Caco-2 (cell line): ENCODE results near the gene BCAS3. TPM values are rescaled to one million over a fixed set of nuclear protein-coding genes. Genes with fewer than 3 reads are reported as not detected.

Experiments
- BruUV-seq: library from RNA; stranded (reverse); fragments of 400-500 nt; replicated peaks from 2 replicates; lab custom pipeline; 2021; lab: Mats Ljungman, UMichigan
- CTCF ChIA-PET: fragments of 300-600 bp; sonication (Branson Sonifier 250); formaldehyde crosslinking; loops from one replicate; lab custom pipeline; 2022; ENCODE audit warnings: antibody characterized with exemption; lab: Charles Lee
- POLR2A ChIA-PET: fragments of 300-600 bp; sonication (Branson Sonifier 250); formaldehyde crosslinking; loops from one replicate; lab custom pipeline; 2022; ENCODE audit warnings: antibody characterized with exemption; lab: Charles Lee
- DNase-seq, 2 experiments: peaks; one replicate each; pipeline versions ENCODE4 v3.0.0 to v3.0.0-alpha.2; 2020 to 2022
- H3K27me3 ChIP-seq: replicated peaks from 2 replicates; pipeline ENCODE4 v1.6.0; 2011; ENCODE audit warnings: low read length; ENCODE audit not compliant: control insufficient read depth, insufficient read depth
- H3K36me3 ChIP-seq: 2 replicates; pipeline ENCODE4 v1.5.1; 2011; ENCODE audit warnings: low read length; ENCODE audit not compliant: control insufficient read depth, insufficient read depth
- H3K4me1 ChIP-seq: fragments of 250-450 bp; sonication (Bioruptor Pico); 2 replicates; pipeline ENCODE4 v1.5.1; 2020; ENCODE audit warnings: mild to moderate bottlenecking
- H3K4me3 ChIP-seq: 2 replicates; pipeline ENCODE4 v1.5.1; 2011; ENCODE audit warnings: low read depth, mild to moderate bottlenecking, control low read depth, low read length
- H3K9me3 ChIP-seq: fragments of 250-450 bp; sonication (Bioruptor Pico); 2 replicates; pipeline ENCODE4 v1.5.1; 2020; ENCODE audit warnings: mild to moderate bottlenecking, moderate library complexity
- H3K27ac Mint-ChIP-seq: one replicate; pipeline ENCODE4 v1.8.0; 2022; ENCODE audit warnings: mixed read lengths; ENCODE audit not compliant: unreplicated experiment
- H3K27me3 Mint-ChIP-seq: one replicate; pipeline ENCODE4 v1.8.0; 2022; ENCODE audit warnings: mixed read lengths; ENCODE audit not compliant: insufficient read depth, unreplicated experiment
- H3K36me3 Mint-ChIP-seq: one replicate; pipeline ENCODE4 v1.8.0; 2022; ENCODE audit warnings: mild to moderate bottlenecking, mixed read lengths; ENCODE audit not compliant: insufficient read depth, unreplicated experiment
- H3K4me1 Mint-ChIP-seq: one replicate; pipeline ENCODE4 v1.8.0; 2022; ENCODE audit warnings: low read depth, mixed read lengths; ENCODE audit not compliant: unreplicated experiment
- H3K4me3 Mint-ChIP-seq: one replicate; pipeline ENCODE4 v1.8.0; 2022; ENCODE audit warnings: mild to moderate bottlenecking, moderate library complexity, mixed read lengths; ENCODE audit not compliant: unreplicated experiment
- H3K9me3 Mint-ChIP-seq: one replicate; pipeline ENCODE4 v1.8.0; 2022; ENCODE audit warnings: mixed read lengths; ENCODE audit not compliant: unreplicated experiment
- CTCF ChIP-seq, 2 experiments: fragments of 200-600 bp in 1 of 2; IDR thresholded peaks; 1 replicate in 1 of 2; 2 replicates in 1 of 2; pipeline versions ENCODE4 v1.5.1 to v1.8.0; 2011 to 2022; ENCODE audit warnings: antibody characterized with exemption in 1 of 2, control low read depth in 1 of 2, inconsistent platforms in 1 of 2, low read depth in 1 of 2, low read length in 1 of 2, mild to moderate bottlenecking in 1 of 2, moderate library complexity in 1 of 2; ENCODE audit not compliant: insufficient read depth in 1 of 2, severe bottlenecking in 1 of 2, unreplicated experiment in 1 of 2
- intact Hi-C: fragments of 100-400 bp; cut with micrococcal nuclease; formaldehyde crosslinking; loops from one replicate; pipeline ENCODE4 v1.10.0; 2022; ENCODE audit not compliant: unreplicated experiment
- total RNA-seq: library from RNA; stranded (reverse); gene quantifications from 2 replicates; pipeline ENCODE4 v1.2.3, GENCODE V29; 2022

The BCAS3 gene
- total RNA-seq, 1 experiment from 2014 or later: 44.1 TPM

- ChIA-PET CTCF (no interaction called here), POLR2A (no interaction called here)
- Histone ChIP-seq H3K9me3 (no peaks in the 10 kb centered on the region), H3K27me3 (no peaks in the 10 kb centered on the region), H3K4me1 (no peaks in the 10 kb centered on the region), H3K36me3 (no peaks in the 10 kb centered on the region), H3K4me3 (no peak overlapping the region)
- TF ChIP-seq CTCF (IDR thresholded peaks at IDR 0.05; ENCODE audit: insufficient read depth in 1 of 2, low read depth in 1 of 2, low read length in 1 of 2, severe bottlenecking in 1 of 2, unreplicated experiment in 1 of 2): no peak
- Mint-ChIP-seq H3K27me3 (no peaks in the 10 kb centered on the region), H3K4me3 (no peak overlapping the region), H3K27ac (no peak overlapping the region), H3K4me1 (no peaks in the 10 kb centered on the region), H3K36me3 (no peaks in the 10 kb centered on the region), H3K9me3 (no peaks in the 10 kb centered on the region)
- no TSS peak for BruUV-seq
- intact Hi-C loops: no loop called here
- no peak for DNase-seq
Measured at GRCh38 chr17:61132524-61132923, 454.9 kb downstream of the BCAS3 start.

GRCh38 chr17:61133853-61134252 is 456.2 kb downstream of the BCAS3 start:
- no peak for DNase-seq
- Histone ChIP-seq H3K36me3 (no peaks in the 10 kb centered on the region), H3K4me1 (no peaks in the 10 kb centered on the region), H3K27me3 (no peaks in the 10 kb centered on the region), H3K4me3 (no peak overlapping the region), H3K9me3 (no peaks in the 10 kb centered on the region)
- no peaks in the 10 kb centered on the region for H3K9me3 Mint-ChIP-seq
- intact Hi-C loops: no loop called here
- ChIA-PET POLR2A (no interaction called here), CTCF (no interaction called here)
- no peaks in the 10 kb centered on the region for H3K4me1 Mint-ChIP-seq
- H3K36me3 Mint-ChIP-seq: no peaks in the 10 kb centered on the region
- H3K27ac Mint-ChIP-seq: no peak overlapping the region
- H3K4me3 Mint-ChIP-seq: no peak overlapping the region
- H3K27me3 Mint-ChIP-seq: no peaks in the 10 kb centered on the region
- TF ChIP-seq CTCF (IDR thresholded peaks at IDR 0.05; ENCODE audit: insufficient read depth in 1 of 2, low read depth in 1 of 2, low read length in 1 of 2, severe bottlenecking in 1 of 2, unreplicated experiment in 1 of 2): no peak
- BruUV-seq: no TSS peak

GRCh38 chr17:61134551-61135235 is 457.0 kb downstream of the BCAS3 start:
- Histone ChIP-seq H3K9me3 (no peaks in the 10 kb centered on the region), H3K27me3 (no peaks in the 10 kb centered on the region), H3K4me1 (no peaks in the 10 kb centered on the region), H3K4me3 (no peak overlapping the region), H3K36me3 (no peaks in the 10 kb centered on the region)
- no peak overlapping the region for H3K4me3 Mint-ChIP-seq
- H3K36me3 Mint-ChIP-seq: no peaks in the 10 kb centered on the region
- no peak for TF ChIP-seq CTCF (IDR thresholded peaks at IDR 0.05; ENCODE audit: insufficient read depth in 1 of 2, low read depth in 1 of 2, low read length in 1 of 2, severe bottlenecking in 1 of 2, unreplicated experiment in 1 of 2)
- no peaks in the 10 kb centered on the region for H3K4me1 Mint-ChIP-seq
- no peak overlapping the region for H3K27ac Mint-ChIP-seq
- BruUV-seq: no TSS peak
- CTCF ChIA-PET: no interaction called here
- no peak for DNase-seq
- no peaks in the 10 kb centered on the region for H3K27me3 Mint-ChIP-seq
- no peaks in the 10 kb centered on the region for H3K9me3 Mint-ChIP-seq
- POLR2A ChIA-PET: no interaction called here
- intact Hi-C loops: no loop called here
